HG03135 (cell line): ENCODE measurements around the gene PMPCB.

ENCODE experiments used
- ATAC-seq: cut with Tn5 transposase; IDR thresholded peaks from one replicate; pipeline ENCODE4 v1.9.1; 2021; ENCODE audit warnings: mild to moderate bottlenecking, moderate library complexity; ENCODE audit not compliant: unreplicated experiment

The PMPCB gene

DNA sequence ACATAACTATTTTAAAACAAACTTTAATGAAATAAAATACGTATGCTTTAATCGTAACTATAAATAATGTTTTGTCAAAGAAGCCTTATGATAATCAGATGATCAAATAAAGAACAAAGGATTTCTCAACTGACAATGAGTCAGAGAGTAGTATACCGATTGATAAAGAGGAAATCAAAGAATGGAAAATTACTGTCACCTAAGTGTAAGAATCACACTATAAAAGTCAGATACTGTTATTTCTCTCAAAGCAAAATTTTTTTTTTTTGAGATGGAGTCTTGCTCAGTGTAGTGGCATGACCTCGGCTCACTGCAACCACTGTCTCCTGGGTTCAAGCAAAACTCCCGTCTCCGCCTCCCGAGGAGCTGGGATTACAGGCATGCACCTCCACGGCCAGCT, 28.5 kb downstream of the PMPCB start:
- ATAC-seq: no peak

DNA sequence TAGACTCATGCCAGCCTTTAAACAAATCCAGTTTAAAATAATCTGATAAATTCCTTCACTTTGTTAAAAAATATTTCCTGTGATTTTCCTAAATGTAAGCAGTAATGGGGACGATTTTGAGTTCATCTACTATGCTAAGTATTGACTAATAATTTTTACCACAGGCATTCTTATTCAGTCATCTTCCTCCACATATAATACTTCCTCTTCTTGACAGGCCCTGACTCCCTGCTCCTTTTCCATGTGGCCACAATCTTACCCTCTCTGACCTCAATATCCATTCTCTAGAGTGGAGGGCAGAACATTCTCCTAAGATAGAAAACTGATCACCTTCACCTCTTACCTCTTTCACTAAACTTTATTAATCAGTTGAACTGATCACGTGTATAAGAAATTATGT, 39.5 kb downstream of the PMPCB start:
- no peak for ATAC-seq

DNA sequence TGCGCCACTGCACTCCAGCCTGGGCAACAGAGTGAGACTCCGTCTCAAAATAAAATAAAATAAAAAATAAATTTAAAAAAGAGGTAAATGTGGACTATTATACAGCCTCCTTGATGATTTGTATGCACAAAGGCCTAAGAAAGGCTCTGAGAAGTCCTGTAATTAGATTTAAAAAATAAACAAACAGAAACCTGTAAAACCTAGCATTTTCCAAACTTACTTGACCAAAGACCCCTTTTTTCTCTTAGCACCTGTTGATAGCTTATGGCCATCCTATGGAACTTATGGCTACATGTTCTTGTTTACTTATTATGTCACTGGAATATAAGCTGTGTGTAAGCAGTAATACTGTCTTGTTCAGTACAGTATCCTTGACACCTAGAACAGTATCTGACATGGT, 41.6 kb downstream of the PMPCB start:
- no peak for ATAC-seq

DNA sequence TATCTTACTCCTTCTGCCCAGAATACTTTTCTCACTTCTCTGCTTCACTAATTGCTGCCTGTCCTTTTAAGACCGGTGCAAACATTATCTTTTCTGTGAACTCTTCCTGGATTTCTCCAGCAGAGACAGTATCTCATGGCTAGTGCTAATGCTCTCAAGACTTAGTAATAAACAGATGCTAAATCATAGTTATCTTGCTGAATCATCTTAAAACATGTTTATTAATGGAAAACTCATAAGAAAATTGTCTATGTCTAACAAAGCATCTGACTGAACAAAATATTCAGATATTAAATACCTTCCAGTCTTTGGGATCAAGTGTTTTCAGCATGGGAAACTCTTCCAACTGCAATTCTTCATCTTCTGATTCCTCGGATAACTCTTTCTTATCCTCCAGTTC, 44.2 kb downstream of the PMPCB start:
- ATAC-seq: no peak

DNA sequence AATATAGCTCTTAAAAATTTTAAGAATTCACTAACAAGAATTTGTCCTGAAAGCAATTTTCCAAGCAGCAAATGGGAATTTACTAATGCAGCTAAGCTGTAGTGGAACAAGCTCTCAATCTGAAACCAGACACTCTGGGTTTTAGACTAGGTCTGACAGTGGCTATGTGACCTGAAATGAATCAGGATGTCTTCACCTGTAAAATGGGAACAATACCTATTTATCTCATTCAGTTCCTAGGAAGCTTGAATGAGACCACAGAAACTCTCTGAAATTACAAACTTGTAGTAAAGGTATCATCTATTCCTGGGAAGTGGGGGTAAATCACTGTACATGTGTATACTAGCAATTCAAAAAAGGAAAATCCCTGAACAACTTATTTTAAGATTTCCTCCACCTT, 46.1 kb downstream of the PMPCB start:
- no peak for ATAC-seq

DNA sequence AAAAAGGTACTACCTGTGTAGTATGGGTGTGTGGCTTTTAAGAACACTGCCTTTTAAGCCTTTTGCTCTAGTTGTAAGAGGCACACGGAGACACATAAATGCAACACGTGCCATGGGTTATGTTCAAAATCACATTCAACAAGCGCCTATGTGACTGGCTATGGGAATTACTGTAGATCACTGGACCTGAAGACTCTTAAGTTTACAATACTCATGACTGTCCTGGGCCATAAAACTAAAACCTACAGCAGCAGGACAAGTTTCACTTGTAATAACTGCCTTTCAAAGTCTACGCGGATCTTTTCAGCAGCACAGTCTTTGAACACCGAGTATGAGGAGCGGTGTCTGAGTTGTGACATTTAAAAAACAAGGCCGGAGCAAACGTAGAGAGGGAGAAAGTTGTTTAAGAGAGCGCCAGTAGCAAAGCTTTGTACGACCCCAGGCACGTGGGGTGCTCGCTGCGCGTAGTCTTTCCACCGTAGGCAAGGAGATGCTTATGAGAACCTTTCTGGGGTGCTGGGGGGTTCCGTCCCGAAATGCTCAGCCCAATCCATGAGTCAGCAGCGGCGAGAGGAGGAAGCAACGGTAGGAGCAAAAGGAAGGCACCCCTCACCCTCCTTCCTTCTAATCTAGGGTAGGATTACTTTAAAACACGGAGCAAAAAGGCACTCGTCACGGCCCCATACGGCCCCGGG, 46.7 kb downstream of the PMPCB start:
- ATAC-seq: peak; percentile 19

DNA sequence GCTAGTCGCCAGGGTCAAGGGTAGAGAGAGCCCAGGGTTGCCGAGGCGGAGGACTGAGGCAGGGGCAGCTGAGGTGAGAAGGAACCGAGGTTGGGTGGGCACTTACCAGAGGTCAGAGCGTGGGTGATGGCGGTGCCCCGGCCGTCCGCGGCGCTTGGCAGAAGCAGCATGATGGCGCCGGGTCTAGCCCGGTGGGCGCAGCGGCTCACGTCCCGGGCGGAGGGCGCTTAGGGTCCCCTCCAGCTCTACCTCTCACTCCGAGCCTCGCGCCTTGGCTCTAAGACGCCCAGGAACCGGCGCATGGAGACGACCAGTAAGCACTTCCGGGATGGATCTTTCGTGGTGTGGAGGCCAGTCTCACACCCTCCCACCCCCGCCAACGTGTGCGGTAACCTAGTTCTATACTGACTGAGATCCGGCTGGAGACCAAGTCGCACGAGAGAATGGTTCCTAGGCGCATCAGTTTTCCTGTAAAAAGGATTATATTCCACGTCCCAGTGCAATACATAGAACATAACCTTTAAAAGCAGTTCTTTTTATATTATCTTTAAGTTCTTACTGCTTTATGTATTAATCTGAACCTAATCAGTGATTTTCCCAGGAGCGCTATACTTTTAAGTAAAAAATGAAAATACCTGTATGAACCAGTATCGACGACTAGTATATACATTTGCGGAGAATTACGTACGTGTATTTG, 47.4 kb downstream of the PMPCB start, which contains the start of gene DNAJC2:
TSS of gene DNAJC2 (minus strand) at position 315 of the 697 bp plus-strand sequence. CDS start at position 170, 145 bp downstream.
- peak; percentile 70 for ATAC-seq

DNA sequence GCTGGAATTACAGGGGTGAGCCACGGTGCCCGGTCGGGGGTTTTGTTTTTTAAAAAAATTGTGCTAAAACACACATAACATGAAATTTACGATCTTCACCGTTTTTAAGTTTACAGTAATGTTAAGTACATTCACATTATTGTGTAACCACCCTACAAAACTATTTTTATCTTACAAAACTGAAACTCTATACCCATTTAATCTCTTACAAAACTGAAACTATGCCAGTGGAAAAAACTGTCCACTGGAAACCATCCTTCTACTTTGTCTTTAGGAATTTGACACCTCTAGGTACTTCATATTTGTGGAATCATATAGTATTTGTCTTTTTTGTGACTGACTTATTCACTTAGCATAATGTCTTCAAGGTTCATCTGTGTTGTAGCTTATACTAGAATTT, 49.2 kb downstream of the PMPCB start:
- ATAC-seq: no peak

DNA sequence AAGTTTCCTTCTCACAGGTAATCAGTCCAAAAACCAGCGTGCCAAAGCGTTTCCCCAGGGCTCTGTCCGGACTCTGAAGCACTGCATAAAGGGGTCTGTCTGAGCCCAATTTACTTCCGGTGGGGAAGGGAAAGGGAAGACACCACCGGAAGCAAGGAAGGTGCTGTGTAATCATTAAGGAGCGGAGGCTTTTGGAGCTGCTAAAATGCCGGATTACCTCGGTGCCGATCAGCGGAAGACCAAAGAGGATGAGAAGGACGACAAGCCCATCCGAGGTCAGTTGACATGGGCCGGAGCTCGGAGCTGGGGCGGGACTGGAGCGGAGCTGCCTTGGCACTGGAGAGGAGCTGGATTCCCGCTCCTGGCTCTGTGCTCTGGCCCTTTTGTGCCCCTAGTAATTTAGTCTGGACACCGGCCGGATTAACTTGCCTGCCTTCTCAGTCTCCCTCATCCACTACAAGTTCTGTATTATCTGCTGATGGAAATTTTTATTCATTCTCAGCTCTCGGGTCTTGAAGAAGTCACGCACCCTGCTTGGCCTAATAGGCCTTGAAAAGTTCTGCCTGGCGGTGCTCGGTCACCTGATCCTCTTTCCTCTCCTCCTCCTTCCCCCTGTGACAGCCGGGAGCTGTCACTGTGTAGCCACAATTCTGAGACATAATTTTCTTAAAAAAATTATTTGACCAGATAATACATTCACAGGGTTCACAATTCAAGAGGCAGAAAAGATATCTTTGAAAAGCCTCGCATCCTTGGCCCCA, 50.5 kb downstream of the PMPCB start, which contains the start of gene PSMC2:
TSS of gene PSMC2 (plus strand) at position 137 of the 761 bp plus-strand sequence. CDS start at position 206, 69 bp downstream.
- ATAC-seq: peak; percentile 74

DNA sequence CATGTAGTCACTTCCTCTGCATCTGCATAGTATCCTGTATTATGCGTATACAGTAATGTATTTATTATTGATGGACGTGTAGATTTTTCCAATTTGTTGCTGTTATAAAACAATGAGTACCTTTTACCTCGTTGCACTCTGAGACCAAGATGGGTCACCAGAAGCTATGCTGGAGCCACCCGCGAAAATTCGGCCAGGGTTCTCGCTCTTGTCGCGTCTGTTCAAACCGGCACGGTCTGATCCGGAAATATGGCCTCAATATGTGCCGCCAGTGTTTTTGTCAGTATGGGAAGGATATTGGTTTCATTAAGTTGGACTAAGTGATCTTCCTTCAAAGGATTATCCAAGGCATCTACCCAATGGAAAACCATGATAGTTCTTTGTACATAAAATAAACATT, 51.2 kb downstream of the PMPCB start:
- ATAC-seq: no peak

DNA sequence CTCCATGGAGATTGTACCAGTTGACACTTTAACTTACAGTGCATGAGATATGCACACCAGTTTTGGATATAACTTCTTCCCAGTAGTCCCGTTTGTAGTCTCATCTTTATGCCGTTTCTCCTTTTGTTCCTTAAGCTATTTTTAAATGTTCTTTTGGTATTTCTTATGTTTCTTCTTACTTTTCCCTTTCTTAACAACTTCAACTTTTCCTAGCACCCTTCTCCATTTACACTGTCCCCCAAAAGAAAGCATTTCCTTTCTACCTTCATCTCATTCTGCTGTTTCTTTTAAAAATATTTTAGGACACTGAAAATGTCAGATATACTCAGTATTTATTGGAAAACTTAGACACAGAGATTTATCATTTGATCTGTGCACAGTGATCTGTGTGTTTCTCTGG, 51.7 kb downstream of the PMPCB start:
- no peak for ATAC-seq

DNA sequence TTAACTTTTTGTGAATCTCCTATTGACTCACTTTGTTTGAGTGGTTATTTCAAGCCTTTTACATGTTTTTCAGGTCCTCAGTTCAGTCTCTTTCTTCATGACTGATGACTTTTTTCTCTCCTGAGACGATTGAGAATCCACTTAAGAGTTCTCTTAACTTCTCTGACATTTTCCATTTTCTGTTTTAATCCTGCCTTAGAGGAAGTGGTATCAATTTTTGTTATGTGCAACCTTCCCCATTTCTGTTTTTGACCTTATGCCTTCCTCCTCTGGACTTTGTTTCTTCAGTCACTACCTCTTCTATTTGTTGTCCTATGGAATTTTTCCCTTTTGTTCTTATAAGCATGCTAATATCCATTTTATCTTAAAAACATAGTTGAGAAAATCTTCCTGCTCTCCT, 52.6 kb downstream of the PMPCB start:
- no peak for ATAC-seq
